Measurements from ENCODE around the gene ZNF507. TPM values are rescaled to one million over a fixed set of nuclear protein-coding genes. Genes with fewer than 3 reads are reported as not detected.

The ZNF507 gene
- total RNA-seq, result 10 to 100 TPM; 19.0 to 37.5 TPM

GRCh38 chr19:32345261-32346207, at the start of gene ZNF507:
Gene ZNF507, plus strand, starts transcription at chr19:32345610. Its CDS starts 7,221 bp downstream, at chr19:32352831.
- H3K27ac ChIP-seq, result peak within 1 kb of the TSS; percentile 91 to 92
- no peaks in the 10 kb centered on the region for H3K36me3 ChIP-seq
- peak; percentile 83 for TF ChIP-seq POLR2AphosphoS5 (IDR thresholded peaks at IDR 0.05)
- peak in 2 of 4 experiments; percentile 7 to 25 for TF ChIP-seq CTCF (IDR thresholded peaks at IDR 0.05)
- TF ChIP-seq POLR2A (IDR thresholded peaks at IDR 0.05), result no peak
- H3K27me3 ChIP-seq (replicated peaks; ENCODE audit: insufficient read depth), result no peaks in the 10 kb centered on the region
- H3K9me3 ChIP-seq, result no peaks in the 10 kb centered on the region
- peaks cover 12% of the 10 kb centered on the region for H3K4me1 ChIP-seq (replicated peaks)
- DNase-seq (ENCODE audit: low spot score), result peak; percentile 62
- intact Hi-C loops (cut with DNase I), result loop anchor here (5.0 to 10.0 kb wide), 3 partner anchors 62 to 329 kb away; partner anchors contain the start of genes ANKRD27, DPY19L3 and RGS9BP
- peak within 1 kb of the TSS; percentile 89 to 96 for H3K4me3 ChIP-seq
- WGBS, result 3% methylated on average over 56 of the region's 72 CpGs

- H3K27ac ChIP-seq, result no peak overlapping the region
- H3K4me3 ChIP-seq, result no peak overlapping the region
- H3K4me1 ChIP-seq (replicated peaks), result no peaks in the 10 kb centered on the region
- no peak for DNase-seq (ENCODE audit: low spot score)
- H3K9me3 ChIP-seq, result no peaks in the 10 kb centered on the region
- TF ChIP-seq CTCF (IDR thresholded peaks at IDR 0.05) (no peak), POLR2A (IDR thresholded peaks at IDR 0.05) (no peak), POLR2AphosphoS5 (IDR thresholded peaks at IDR 0.05) (no peak)
- no peaks in the 10 kb centered on the region for H3K27me3 ChIP-seq (replicated peaks; ENCODE audit: insufficient read depth)
- intact Hi-C loops (cut with DNase I), result no loop called here
- WGBS, result 90% methylated on average over 1 of the region's 1 CpG
- no peaks in the 10 kb centered on the region for H3K36me3 ChIP-seq
Observed at GRCh38 chr19:32296694-32297093, 48.7 kb upstream of the ZNF507 start.

- Histone ChIP-seq H3K36me3 (no peaks in the 10 kb centered on the region), H3K4me1 (replicated peaks) (no peaks in the 10 kb centered on the region), H3K4me3 (no peak overlapping the region), H3K27ac (no peak overlapping the region), H3K9me3 (no peaks in the 10 kb centered on the region), H3K27me3 (replicated peaks; ENCODE audit: insufficient read depth) (no peaks in the 10 kb centered on the region)
- intact Hi-C loops (cut with DNase I), result no loop called here
- TF ChIP-seq CTCF (IDR thresholded peaks at IDR 0.05), result no peak
- TF ChIP-seq POLR2A (IDR thresholded peaks at IDR 0.05), result no peak
- no peak for TF ChIP-seq POLR2AphosphoS5 (IDR thresholded peaks at IDR 0.05)
- no peak for DNase-seq (ENCODE audit: low spot score)
Observed at GRCh38 chr19:32302778-32303177, 42.6 kb upstream of the ZNF507 start.

GRCh38 chr19:32303193-32303592, 42.2 kb upstream of the ZNF507 start:
- TF ChIP-seq POLR2AphosphoS5 (IDR thresholded peaks at IDR 0.05), result no peak
- TF ChIP-seq POLR2A (IDR thresholded peaks at IDR 0.05), result no peak
- TF ChIP-seq CTCF (IDR thresholded peaks at IDR 0.05), result no peak
- no peak for DNase-seq (ENCODE audit: low spot score)
- Histone ChIP-seq H3K4me1 (replicated peaks) (no peaks in the 10 kb centered on the region), H3K27me3 (replicated peaks; ENCODE audit: insufficient read depth) (no peaks in the 10 kb centered on the region), H3K27ac (no peak overlapping the region), H3K4me3 (no peak overlapping the region), H3K9me3 (no peaks in the 10 kb centered on the region), H3K36me3 (no peaks in the 10 kb centered on the region)
- 96% methylated on average over 1 of the region's 1 CpG for WGBS
- intact Hi-C loops (cut with DNase I), result no loop called here
